NCI-H1048 (cell line): ENCODE measurements around the gene HRG.

ENCODE experiments used
- DNase-seq: peaks from one replicate; lab custom pipeline; 2025; lab: John Stamatoyannopoulos, UW

Gene HRG

DNA sequence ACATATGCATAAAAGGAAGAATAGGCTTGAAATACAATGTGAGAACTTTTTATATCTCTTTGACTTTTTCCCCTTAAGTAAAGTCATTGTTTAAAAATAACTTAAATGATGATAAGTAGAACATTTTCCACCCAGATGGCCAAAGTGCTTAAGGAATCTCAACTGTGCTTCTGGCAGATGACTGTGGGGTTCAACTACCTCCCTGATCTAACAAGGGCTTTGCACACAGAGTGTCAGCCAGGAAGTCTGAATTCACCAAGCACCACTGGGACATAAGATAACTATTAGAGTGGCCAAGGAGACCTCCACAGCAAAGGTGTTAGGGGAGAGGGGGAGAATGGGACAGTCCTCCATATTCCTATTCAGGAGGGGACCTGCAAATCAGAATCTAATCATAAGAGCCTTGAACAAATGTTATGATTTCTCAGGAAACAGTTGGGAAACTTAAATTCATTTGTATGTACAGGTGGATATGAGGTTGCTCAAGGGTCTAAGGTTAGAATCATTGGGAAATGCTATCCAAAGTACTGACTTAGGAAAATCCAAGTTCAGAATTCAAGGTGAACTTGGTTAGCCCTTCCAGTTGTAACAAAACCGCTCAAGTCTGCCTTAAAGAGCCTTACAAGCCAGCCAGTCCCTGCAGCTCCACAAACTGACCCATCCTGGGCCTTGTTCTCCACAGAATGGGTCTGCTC is 25.9 kb upstream of the HRG start, which contains the start of gene FETUB:
Gene FETUB (plus strand): TSS at position 622 of the 695 bp plus-strand sequence. CDS start 62 bp downstream, at position 684.
- DNase-seq = no peak

DNA sequence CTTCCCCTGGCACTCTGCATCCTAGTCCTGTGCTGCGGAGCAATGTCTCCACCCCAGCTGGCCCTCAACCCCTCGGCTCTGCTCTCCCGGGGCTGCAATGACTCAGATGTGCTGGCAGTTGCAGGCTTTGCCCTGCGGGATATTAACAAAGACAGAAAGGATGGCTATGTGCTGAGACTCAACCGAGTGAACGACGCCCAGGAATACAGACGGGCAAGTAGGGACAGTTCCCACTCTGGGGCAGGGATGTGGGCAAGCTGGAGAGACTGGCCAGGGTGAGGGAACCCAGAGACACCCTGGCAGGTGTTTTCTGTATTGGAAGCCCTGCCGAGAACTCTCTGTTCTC is 25.4 kb upstream of the HRG start:
- no peak for DNase-seq

- no peak for DNase-seq
These were observed 24.9 kb upstream of the HRG start for GRCh38 chr3:186640929-186641328.

GRCh38 chr3:186642014-186642413 is 23.8 kb upstream of the HRG start:
- no peak for DNase-seq

GRCh38 chr3:186643493-186643892 is 22.3 kb upstream of the HRG start:
- DNase-seq = no peak

GRCh38 chr3:186644683-186645082 is 21.1 kb upstream of the HRG start:
- no peak for DNase-seq

- DNase-seq = no peak
These were observed 19.7 kb upstream of the HRG start for GRCh38 chr3:186646106-186646505.

DNA sequence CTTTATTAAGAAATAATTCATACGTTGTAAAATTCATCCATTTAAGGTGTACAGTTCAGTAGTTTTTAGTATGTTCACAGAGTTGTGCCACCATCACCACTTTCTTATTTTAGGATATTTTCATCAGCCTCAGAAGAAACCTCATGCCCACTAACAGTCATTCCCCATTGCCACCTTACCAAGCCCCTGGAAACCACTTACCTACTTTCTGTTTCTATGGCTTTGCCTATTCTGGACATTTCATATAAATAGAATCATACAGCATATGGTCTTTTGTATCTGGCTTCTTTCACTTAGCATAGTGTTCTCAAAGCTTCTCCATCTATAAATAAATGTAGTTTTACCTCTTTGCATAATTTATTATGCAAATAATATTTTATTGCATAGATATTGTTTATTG is 19.0 kb upstream of the HRG start:
- no peak for DNase-seq

DNA sequence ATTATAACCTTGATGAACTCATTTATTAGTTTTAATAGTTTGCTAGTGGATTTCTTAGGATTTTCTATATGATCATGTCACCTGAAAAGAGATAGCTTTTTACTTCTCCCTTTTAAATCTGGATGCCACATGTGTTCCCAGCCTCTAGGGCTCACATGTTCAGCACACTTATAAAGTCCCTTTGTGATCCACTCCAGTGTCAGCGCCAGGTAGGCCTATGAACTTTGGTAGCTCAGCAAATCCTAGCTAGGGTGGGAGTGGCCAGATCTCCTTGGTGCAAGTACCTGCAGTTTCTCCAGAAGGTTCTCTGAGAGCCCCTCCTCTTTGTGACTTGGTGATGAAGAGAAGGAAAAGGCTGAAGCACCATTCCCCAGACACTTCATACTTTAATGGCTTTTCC is 17.0 kb upstream of the HRG start:
- no peak for DNase-seq

- no peak for DNase-seq
These were observed 14.1 kb upstream of the HRG start for GRCh38 chr3:186651678-186652215.

DNA sequence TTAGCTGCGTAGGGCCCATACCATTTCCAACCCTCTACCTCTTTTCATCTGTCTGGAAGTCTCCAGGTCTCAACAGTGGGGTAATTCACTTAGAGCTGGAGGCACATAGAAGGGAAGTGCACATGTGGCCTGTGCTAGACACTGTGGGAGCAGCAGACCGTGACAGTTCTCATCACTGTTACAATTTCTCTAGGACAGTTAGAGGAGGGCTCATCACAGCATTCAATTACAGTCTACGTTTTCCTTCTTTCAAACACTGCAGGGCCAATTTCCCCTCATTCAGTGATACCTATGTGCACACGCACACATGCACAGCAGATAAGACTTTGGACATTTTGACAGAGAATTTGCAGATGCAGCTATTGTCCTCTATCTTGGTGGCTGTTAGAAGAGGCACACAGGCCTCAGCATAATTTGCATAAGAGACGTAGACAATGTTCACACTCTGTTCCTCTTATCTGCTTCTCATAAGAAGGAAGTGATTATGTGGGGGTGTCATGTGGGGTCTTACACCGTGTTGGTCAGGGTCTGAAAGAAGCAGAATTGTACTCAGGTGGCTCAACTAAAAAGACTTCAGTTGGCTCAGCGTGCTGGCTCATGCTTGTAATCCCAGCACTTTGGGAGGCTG is 12.6 kb upstream of the HRG start:
- no peak for DNase-seq

- no peak for DNase-seq
These were observed 11.8 kb upstream of the HRG start for GRCh38 chr3:186653984-186654383.

DNA sequence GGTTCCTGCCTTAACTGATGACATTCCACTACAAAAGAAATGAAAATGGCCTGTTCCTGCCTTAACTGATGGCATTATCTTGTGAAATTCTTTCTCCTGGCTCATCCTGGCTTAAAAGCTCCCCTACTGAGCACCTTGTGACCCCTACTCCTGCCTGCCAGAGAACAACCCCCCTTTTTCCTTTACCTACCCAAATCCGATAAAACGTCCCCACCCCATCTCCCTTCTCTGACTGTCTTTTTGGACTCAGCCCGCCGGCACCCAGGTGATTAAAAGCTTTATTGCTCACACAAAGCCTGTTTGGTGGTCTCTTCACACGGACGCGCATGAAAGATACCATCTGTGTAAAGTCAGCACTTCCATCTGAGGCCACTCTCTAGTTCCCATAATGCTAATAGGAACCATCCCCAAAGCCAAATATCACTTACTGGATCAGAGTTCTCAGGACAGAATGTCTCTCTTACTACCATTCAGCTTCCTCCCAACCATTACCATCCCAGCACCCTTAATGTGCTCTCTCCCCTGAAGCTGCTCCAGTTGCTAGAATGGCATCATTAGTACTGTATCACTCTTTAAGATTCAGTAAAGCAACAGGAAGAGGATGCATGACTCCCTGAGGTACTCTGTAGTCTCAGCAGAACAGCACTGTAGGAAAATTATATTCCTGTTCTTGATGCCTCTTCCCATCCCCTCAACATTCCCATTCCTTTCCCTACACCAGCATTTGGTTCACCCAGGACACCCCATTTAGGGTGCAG is 2.3 kb upstream of the HRG start:
- DNase-seq = no peak

- no peak for DNase-seq
These were observed 1.7 kb upstream of the HRG start for GRCh38 chr3:186664119-186664495.

- DNase-seq = no peak
These were observed 1.3 kb upstream of the HRG start for GRCh38 chr3:186664506-186664905.

- DNase-seq = no peak
These were observed 2.6 kb downstream of the HRG start for GRCh38 chr3:186668426-186668825.

GRCh38 chr3:186669378-186670084 is 3.7 kb downstream of the HRG start:
- DNase-seq = no peak

DNA sequence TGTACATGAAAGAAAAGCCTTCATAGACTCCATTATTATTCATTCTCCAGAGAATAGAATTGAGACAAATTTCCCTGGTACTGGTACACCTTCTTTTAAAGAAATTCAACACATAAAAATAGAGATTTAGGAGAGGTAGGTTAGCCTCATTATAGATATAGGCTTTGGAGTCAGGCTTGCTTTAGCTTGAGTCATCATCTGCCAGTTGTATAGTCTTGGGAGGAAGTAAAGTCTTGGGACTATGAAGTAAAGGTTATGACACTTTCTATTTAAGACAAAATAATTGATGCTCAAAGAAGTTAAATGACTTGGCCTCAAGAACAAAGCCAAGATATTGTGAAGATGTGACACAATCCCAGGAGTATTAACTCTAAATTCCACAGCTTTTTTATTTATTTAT is 4.3 kb downstream of the HRG start:
- no peak for DNase-seq

DNA sequence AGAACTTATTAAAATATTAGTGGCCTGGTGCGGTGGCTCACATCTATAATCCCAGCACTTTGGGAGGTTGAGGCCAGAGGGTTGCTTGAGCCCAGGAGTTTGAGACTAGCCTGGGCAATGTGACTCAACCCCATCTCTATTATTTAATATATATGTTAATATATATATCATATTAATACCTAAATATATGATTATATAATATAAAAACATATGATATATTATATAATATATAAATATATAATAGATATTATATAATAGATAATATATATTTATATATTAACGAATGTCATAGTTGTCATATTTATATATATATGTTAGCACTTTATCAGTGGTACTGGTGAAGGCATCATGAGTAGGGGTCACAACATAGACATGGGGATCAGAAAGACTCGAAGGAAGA is 5.2 kb downstream of the HRG start:
- no peak for DNase-seq

GRCh38 chr3:186678604-186679003 is 12.8 kb downstream of the HRG start:
- no peak for DNase-seq

DNA sequence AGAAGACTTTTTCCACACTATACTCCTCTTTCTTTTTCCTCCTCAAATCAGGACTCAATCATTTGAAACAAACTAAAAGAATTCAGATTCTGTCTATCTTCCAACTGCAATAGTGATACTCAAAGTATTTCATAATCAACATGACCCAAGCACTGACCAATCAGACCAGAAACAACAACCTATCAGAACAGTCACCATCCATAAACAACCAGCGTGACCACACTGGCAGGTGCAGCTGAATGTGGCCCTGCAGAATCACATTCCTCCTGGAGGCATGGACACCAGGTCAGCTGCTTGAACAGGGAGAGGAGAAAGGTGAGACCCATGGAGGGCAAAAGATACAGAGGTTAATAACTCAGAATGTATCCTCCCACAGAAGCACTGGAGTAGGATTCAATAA is 13.3 kb downstream of the HRG start:
- DNase-seq = no peak

DNA sequence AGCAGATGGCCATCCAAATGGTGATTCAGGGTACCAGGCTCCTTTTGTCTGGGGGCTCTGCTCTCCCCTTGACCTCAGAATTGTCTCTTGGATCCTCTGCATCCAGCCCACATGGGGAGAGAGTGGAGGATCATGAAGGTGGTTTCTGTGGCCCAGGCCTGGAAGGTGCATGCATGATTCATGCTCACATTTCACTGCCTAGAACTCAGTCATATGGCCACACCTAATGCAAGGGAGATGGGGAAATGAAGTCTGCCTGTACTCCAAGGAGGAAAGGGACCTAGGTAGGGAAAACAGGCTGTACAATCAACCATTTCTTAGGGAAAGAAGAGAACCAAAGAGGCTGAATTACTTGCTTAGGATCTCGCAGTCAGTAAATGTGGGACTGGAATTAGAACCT is 15.1 kb downstream of the HRG start:
- no peak for DNase-seq
